Mucosa of descending colon (tissue), 3 donors: ENCODE measurements around the gene CAPZB. TPM values are rescaled to one million over a fixed set of nuclear protein-coding genes. Genes with fewer than 3 reads are reported as not detected.

Experiments used
- ATAC-seq: fragments of 200-7000 bp; cut with Tn5 transposase; one replicate; pipeline ENCODE4 v1.9.1; 2020; ENCODE audit warnings: mild to moderate bottlenecking, moderate library complexity
- DNase-seq, 3 donors: peaks; one replicate each; pipeline ENCODE4 v3.0.0-alpha.2; 2020
- H3K36me3 ChIP-seq: fragments of 200-600 bp; one replicate; pipeline ENCODE4 v1.8.0; 2021; ENCODE audit warnings: low read depth, mild to moderate bottlenecking
- H3K4me1 ChIP-seq: fragments of 200-600 bp; one replicate; pipeline ENCODE4 v1.8.0; 2021; ENCODE audit warnings: low read depth, mild to moderate bottlenecking
- H3K4me3 ChIP-seq: fragments of 200-600 bp; one replicate; pipeline ENCODE4 v1.8.0; 2021; ENCODE audit warnings: mild to moderate bottlenecking
- H3K9me3 ChIP-seq: fragments of 200-600 bp; one replicate; pipeline ENCODE4 v1.8.0; 2021; ENCODE audit warnings: mild to moderate bottlenecking
- intact Hi-C, 2 donors: fragments of 100-400 bp; cut with DNase I in 1 of 2; cut with micrococcal nuclease in 1 of 2; formaldehyde crosslinking; loops; one replicate each; pipeline versions ENCODE4 v1.11.0 to v1.11.1; 2022; cut with DNase I, micrococcal nuclease
- total RNA-seq, 3 donors: library from RNA; stranded (reverse); fragmentation: NEBNext Ultra II Directional in 2 of 3; extraction: Animal tissue kit (Norgen Biotek cat#: 25700) in 2 of 3; gene quantifications; one replicate each; pipeline versions ENCODE4 v1.2.1 to v1.2.4, GENCODE V29; 2021 to 2023
- TF ChIP-seq, protein P1 (sequence below): fragments of 200-600 bp; IDR thresholded peaks from one replicate; pipeline ENCODE4 v1.8.0; 2022; ENCODE audit warnings: antibody characterized with exemption, mild to moderate bottlenecking
- donor health status: DM: no; HTN: no; CAD: no; lungs with moderate emphysema.
- donor health status: DM: no; HTN: no; CAD: no.
- donor health status: DM: no; HTN: yes; CAD: no.

Gene CAPZB
- total RNA-seq, 3 donors from 2014 or later, result 346 to 393 (median 381) TPM

DNA sequence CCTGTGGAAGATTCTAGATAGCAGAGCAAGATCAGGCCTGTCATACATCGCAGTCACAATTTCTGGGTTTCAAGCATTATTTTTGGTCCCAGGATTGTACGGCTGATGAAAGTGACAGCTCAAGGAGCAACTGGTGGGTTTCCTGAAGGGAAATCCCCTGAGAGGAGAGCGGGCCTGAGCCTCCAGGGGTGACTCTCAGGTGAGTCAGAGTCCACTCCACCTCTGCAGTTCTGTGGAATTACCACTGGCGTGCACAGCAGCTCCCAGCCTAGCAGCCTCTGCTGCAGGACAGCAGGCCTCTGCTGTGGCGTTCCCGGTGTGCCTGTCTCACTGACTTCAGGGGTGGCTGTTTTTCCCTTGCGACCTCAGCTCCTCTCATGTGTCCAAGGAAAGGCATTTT is 148.8 kb downstream of the CAPZB start:
- DNase-seq (no peak), ATAC-seq (peak; percentile 32)
- TF ChIP-seq, protein P1, sequence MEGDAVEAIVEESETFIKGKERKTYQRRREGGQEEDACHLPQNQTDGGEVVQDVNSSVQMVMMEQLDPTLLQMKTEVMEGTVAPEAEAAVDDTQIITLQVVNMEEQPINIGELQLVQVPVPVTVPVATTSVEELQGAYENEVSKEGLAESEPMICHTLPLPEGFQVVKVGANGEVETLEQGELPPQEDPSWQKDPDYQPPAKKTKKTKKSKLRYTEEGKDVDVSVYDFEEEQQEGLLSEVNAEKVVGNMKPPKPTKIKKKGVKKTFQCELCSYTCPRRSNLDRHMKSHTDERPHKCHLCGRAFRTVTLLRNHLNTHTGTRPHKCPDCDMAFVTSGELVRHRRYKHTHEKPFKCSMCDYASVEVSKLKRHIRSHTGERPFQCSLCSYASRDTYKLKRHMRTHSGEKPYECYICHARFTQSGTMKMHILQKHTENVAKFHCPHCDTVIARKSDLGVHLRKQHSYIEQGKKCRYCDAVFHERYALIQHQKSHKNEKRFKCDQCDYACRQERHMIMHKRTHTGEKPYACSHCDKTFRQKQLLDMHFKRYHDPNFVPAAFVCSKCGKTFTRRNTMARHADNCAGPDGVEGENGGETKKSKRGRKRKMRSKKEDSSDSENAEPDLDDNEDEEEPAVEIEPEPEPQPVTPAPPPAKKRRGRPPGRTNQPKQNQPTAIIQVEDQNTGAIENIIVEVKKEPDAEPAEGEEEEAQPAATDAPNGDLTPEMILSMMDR, result no peak
- H3K9me3 ChIP-seq, result no peaks in the 10 kb centered on the region
- H3K36me3 ChIP-seq, result no peaks in the 10 kb centered on the region
- intact Hi-C loops, result no loop called here
- H3K4me3 ChIP-seq, result no peak overlapping the region
- H3K4me1 ChIP-seq, result no peaks in the 10 kb centered on the region

DNA sequence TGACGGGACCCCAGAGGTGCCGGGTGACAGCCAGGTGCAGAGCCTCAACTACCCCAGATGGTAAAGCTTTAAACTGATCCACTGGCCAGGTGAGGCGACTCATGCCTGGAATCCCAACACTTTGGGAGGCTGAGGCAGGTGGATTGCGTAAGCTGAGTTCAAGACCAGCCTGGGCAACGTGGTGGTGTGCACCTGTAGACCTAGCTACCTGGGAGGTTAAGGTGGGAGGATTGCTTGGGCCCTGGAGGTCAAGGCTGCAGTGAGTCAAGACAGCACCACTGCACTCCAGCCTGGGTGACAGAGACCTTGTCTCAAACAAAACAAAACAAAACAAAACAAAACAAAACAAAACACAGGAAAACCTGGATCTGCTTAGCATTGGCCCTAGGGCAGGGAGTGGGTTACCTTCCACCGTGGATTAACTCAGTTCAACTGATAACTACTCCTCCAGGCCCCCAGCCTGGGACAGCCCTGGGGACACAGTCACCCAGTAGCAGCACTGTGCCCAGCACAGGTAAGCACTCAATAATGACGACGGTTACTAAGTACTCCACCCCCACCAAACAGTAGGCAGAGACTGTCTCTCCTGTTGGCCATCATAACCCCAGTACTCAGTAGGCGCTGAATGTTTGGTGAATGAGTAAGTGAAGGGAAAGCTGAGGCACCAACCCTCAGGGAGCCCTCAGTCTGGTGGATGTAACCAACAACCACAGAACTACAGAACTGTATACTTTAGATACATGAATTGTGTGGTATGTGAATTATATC is 151.6 kb downstream of the CAPZB start:
- Histone ChIP-seq H3K36me3 (no peaks in the 10 kb centered on the region), H3K4me1 (no peaks in the 10 kb centered on the region), H3K9me3 (no peaks in the 10 kb centered on the region), H3K4me3 (no peak overlapping the region)
- TF ChIP-seq, protein P1, result no peak
- ATAC-seq, result no peak
- intact Hi-C loops, result no loop called here
- no peak for DNase-seq

DNA sequence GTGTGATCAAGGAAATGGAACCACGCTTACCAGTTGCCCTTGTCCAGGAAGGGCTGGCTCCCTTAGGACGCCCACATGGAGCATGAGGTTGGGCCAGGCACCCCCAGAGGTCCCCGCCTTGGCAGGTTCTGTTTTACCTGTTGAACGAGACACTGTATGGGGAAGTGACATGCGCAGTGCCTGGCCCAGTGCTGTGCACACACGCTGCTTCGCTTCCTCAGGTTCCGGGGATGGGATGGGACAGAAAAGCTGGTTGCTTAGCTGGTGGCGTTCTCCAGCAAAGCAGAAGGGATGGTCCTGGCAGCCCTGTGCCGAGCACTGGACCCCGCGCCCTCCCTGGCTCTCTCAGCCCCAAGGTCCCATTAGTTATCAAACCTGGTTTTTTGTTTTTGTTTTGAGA is 152.5 kb downstream of the CAPZB start:
- no peak for DNase-seq
- H3K4me3 ChIP-seq, result no peak overlapping the region
- no peaks in the 10 kb centered on the region for H3K9me3 ChIP-seq
- intact Hi-C loops, result no loop called here
- ATAC-seq, result no peak
- no peaks in the 10 kb centered on the region for H3K4me1 ChIP-seq
- TF ChIP-seq, protein P1, result no peak
- H3K36me3 ChIP-seq, result no peaks in the 10 kb centered on the region

DNA sequence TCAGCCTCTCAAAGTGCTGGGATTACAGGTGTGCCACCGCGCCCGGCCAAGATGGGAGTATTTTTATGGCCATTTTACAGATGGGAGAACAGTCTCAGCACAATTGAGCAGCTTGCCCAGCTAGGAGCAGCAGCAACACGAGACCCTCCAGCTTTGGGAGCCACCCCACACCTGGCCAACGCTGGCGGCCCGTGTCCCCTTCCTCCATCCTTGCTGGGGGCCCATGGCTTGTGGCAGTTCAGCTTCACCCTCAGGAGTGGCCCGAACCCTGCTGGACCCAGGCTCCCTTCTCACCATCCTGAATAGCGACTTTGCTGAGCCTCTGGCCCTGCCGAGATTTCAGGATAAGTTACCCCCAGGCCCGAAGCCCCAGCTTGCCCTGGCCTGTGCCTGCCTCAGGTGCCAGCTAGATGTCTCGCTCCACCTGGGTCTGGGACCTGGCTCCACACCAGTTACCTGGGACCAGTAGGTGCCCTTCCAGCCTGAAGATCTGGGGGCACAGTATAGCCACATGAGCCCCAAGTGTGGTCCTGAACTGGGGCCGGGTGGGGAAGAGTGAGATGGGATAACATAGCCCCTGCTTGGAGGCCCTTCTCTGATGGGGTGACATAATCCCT is 154.0 kb downstream of the CAPZB start:
- no peak for ATAC-seq
- TF ChIP-seq, protein P1, result no peak
- no peak for DNase-seq
- Histone ChIP-seq H3K4me1 (no peaks in the 10 kb centered on the region), H3K4me3 (no peak overlapping the region), H3K9me3 (no peaks in the 10 kb centered on the region), H3K36me3 (no peaks in the 10 kb centered on the region)
- intact Hi-C loops, result no loop called here

DNA sequence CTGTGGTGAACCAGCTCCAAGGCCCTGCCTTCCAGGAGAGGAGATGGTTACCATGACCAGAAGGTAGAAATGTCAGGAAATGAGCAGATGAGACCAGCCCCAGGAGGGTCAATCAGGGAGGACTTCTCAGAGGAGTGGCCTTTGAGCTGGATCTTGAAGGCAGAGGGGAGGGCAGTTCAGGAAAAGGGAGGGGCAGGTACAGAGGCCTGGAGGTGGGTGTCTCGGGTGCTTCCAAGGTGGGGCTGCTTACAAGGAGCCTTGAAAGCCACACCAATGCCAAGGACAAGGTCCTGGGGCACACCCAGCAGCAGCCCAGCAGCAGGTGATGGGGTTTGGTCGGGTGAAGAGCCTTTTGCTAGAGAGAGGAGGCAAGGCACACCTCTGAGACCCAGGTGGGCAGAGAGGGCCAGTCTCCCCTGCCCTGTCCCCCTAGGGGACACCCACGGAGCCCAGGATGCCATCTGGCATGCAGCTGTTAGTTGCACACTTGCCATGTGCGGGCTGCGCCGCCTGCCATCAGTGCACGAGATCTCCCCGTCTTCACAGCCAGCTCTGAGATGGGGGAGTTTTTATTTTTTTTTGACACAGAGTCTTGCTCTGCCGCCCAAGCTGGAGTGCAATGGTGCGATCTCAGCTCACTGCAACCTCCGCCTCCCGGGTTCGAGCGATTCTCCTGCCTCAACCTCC is 154.7 kb downstream of the CAPZB start:
- DNase-seq, result no peak
- no peaks in the 10 kb centered on the region for H3K4me1 ChIP-seq
- peak; percentile 70 for ATAC-seq
- intact Hi-C loops, result no loop called here
- no peak overlapping the region for H3K4me3 ChIP-seq
- H3K36me3 ChIP-seq, result no peaks in the 10 kb centered on the region
- TF ChIP-seq, protein P1, result no peak
- H3K9me3 ChIP-seq, result no peaks in the 10 kb centered on the region
